Caco-2 (cell line): ENCODE data around the gene LEMD2. TPM values are rescaled to one million over a fixed set of nuclear protein-coding genes. Genes with fewer than 3 reads are reported as not detected.

Source experiments
- BruUV-seq: library from RNA; stranded (reverse); fragments of 400-500 nt; replicated peaks from 2 replicates; lab custom pipeline; 2021; lab: Mats Ljungman, UMichigan
- CTCF ChIA-PET: fragments of 300-600 bp; sonication (Branson Sonifier 250); formaldehyde crosslinking; loops from one replicate; lab custom pipeline; 2022; ENCODE audit warnings: antibody characterized with exemption; lab: Charles Lee
- POLR2A ChIA-PET: fragments of 300-600 bp; sonication (Branson Sonifier 250); formaldehyde crosslinking; loops from one replicate; lab custom pipeline; 2022; ENCODE audit warnings: antibody characterized with exemption; lab: Charles Lee
- DNase-seq, 2 experiments: peaks; one replicate each; pipeline versions ENCODE4 v3.0.0 to v3.0.0-alpha.2; 2020 to 2022
- H3K27me3 ChIP-seq: replicated peaks from 2 replicates; pipeline ENCODE4 v1.6.0; 2011; ENCODE audit warnings: low read length; ENCODE audit not compliant: control insufficient read depth, insufficient read depth
- H3K36me3 ChIP-seq: 2 replicates; pipeline ENCODE4 v1.5.1; 2011; ENCODE audit warnings: low read length; ENCODE audit not compliant: control insufficient read depth, insufficient read depth
- H3K4me1 ChIP-seq: fragments of 250-450 bp; sonication (Bioruptor Pico); 2 replicates; pipeline ENCODE4 v1.5.1; 2020; ENCODE audit warnings: mild to moderate bottlenecking
- H3K4me3 ChIP-seq: 2 replicates; pipeline ENCODE4 v1.5.1; 2011; ENCODE audit warnings: low read depth, mild to moderate bottlenecking, control low read depth, low read length
- H3K9me3 ChIP-seq: fragments of 250-450 bp; sonication (Bioruptor Pico); 2 replicates; pipeline ENCODE4 v1.5.1; 2020; ENCODE audit warnings: mild to moderate bottlenecking, moderate library complexity
- H3K27ac Mint-ChIP-seq: one replicate; pipeline ENCODE4 v1.8.0; 2022; ENCODE audit warnings: mixed read lengths; ENCODE audit not compliant: unreplicated experiment
- H3K27me3 Mint-ChIP-seq: one replicate; pipeline ENCODE4 v1.8.0; 2022; ENCODE audit warnings: mixed read lengths; ENCODE audit not compliant: insufficient read depth, unreplicated experiment
- H3K36me3 Mint-ChIP-seq: one replicate; pipeline ENCODE4 v1.8.0; 2022; ENCODE audit warnings: mild to moderate bottlenecking, mixed read lengths; ENCODE audit not compliant: insufficient read depth, unreplicated experiment
- H3K4me1 Mint-ChIP-seq: one replicate; pipeline ENCODE4 v1.8.0; 2022; ENCODE audit warnings: low read depth, mixed read lengths; ENCODE audit not compliant: unreplicated experiment
- H3K4me3 Mint-ChIP-seq: one replicate; pipeline ENCODE4 v1.8.0; 2022; ENCODE audit warnings: mild to moderate bottlenecking, moderate library complexity, mixed read lengths; ENCODE audit not compliant: unreplicated experiment
- H3K9me3 Mint-ChIP-seq: one replicate; pipeline ENCODE4 v1.8.0; 2022; ENCODE audit warnings: mixed read lengths; ENCODE audit not compliant: unreplicated experiment
- intact Hi-C: fragments of 100-400 bp; cut with micrococcal nuclease; formaldehyde crosslinking; loops from one replicate; pipeline ENCODE4 v1.10.0; 2022; ENCODE audit not compliant: unreplicated experiment
- total RNA-seq: library from RNA; stranded (reverse); gene quantifications from 2 replicates; pipeline ENCODE4 v1.2.3, GENCODE V29; 2022
- TF ChIP-seq, protein P1 (sequence below), 2 experiments: fragments of 200-600 bp in 1 of 2; IDR thresholded peaks; 1 replicate in 1 of 2; 2 replicates in 1 of 2; pipeline versions ENCODE4 v1.5.1 to v1.8.0; 2011 to 2022; ENCODE audit warnings: antibody characterized with exemption in 1 of 2, control low read depth in 1 of 2, inconsistent platforms in 1 of 2, low read depth in 1 of 2, low read length in 1 of 2, mild to moderate bottlenecking in 1 of 2, moderate library complexity in 1 of 2; ENCODE audit not compliant: insufficient read depth in 1 of 2, severe bottlenecking in 1 of 2, unreplicated experiment in 1 of 2

The LEMD2 gene
- total RNA-seq, 1 experiment from 2014 or later, result 53.2 TPM

DNA sequence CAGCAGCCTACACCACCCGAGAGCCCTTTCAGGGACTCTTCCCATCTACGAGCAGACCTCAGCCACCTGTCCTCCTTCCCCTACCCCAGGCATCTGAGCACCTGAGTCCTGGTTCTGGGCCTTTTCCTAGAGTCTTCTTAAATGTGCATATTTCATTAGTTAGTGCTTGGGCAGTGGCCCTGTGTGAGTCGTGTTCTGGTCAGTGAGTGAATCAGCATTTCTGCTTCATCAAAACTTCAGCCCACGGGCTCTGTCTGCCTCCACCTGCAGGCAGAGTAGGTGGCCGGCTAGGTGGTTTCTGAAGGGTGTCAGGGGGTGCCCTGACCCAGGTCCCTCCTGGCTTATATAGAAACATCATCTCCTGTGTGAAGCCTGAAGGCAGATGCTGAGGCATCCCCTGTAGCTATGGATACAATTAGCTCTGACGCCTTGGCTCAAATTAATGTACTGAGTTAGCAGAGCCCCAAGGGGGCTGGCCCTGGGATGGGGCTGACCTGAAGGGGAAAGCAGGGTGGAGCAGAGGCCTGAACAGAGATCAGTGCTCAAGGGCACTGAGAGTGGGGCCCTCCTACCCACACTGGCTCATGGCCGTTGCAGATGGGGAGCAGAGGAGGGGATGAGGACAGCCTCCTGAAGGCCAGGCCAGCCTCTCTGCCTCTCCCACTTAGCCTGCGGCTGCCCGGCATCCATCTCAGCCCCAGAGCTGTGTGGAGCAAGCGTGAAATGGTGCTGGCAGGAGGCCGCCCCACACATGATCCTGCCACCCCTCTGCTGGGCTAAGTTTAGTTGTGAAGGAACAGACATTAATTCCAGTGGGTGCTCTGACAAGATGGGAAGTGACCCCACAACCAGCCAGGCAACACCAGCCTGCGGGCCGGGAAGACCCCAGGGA lies 55.9 kb downstream of the LEMD2 start:
- TF ChIP-seq, protein P1, sequence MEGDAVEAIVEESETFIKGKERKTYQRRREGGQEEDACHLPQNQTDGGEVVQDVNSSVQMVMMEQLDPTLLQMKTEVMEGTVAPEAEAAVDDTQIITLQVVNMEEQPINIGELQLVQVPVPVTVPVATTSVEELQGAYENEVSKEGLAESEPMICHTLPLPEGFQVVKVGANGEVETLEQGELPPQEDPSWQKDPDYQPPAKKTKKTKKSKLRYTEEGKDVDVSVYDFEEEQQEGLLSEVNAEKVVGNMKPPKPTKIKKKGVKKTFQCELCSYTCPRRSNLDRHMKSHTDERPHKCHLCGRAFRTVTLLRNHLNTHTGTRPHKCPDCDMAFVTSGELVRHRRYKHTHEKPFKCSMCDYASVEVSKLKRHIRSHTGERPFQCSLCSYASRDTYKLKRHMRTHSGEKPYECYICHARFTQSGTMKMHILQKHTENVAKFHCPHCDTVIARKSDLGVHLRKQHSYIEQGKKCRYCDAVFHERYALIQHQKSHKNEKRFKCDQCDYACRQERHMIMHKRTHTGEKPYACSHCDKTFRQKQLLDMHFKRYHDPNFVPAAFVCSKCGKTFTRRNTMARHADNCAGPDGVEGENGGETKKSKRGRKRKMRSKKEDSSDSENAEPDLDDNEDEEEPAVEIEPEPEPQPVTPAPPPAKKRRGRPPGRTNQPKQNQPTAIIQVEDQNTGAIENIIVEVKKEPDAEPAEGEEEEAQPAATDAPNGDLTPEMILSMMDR (IDR thresholded peaks at IDR 0.05; ENCODE audit: insufficient read depth in 1 of 2, low read depth in 1 of 2, low read length in 1 of 2, severe bottlenecking in 1 of 2, unreplicated experiment in 1 of 2), result no peak
- BruUV-seq, result no TSS peak
- Histone ChIP-seq H3K36me3 (no peaks in the 10 kb centered on the region), H3K9me3 (no peaks in the 10 kb centered on the region), H3K4me3 (no peak overlapping the region), H3K27me3 (no peaks in the 10 kb centered on the region), H3K4me1 (no peaks in the 10 kb centered on the region)
- no peaks in the 10 kb centered on the region for H3K27me3 Mint-ChIP-seq
- no peaks in the 10 kb centered on the region for H3K4me1 Mint-ChIP-seq
- ChIA-PET CTCF (no interaction called here), POLR2A (no interaction called here)
- no peak overlapping the region for H3K27ac Mint-ChIP-seq
- DNase-seq, result no peak
- no peak overlapping the region for H3K4me3 Mint-ChIP-seq
- intact Hi-C loops, result no loop called here
- no peaks in the 10 kb centered on the region for H3K9me3 Mint-ChIP-seq
- no peaks in the 10 kb centered on the region for H3K36me3 Mint-ChIP-seq

DNA sequence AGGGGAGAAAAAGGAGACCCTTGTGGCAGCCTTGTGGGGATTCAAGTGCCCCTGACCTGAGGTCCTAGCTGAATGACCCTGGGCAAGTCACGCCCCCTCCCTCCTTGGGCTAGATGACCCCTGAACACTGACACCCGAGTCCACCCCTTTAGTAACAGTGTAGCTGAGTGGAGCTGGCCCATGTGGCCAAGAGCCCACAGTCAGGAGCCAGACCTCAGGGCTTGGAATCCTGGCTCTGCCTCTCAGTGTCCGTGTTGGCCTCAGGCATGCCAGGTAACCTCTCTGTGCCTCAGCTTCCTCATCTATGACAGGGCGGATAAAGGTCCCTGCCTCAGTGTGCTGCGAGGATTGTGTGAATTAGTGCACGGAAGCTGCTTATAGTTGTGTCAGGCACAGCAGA lies 56.5 kb downstream of the LEMD2 start:
- Mint-ChIP-seq H3K4me1 (no peaks in the 10 kb centered on the region), H3K27me3 (no peaks in the 10 kb centered on the region), H3K36me3 (no peaks in the 10 kb centered on the region), H3K4me3 (no peak overlapping the region), H3K27ac (no peak overlapping the region), H3K9me3 (no peaks in the 10 kb centered on the region)
- no TSS peak for BruUV-seq
- POLR2A ChIA-PET, result no interaction called here
- H3K4me1 ChIP-seq, result no peaks in the 10 kb centered on the region
- DNase-seq, result no peak
- CTCF ChIA-PET, result interaction anchor here (1.4 kb wide), 1 partner anchor 21 kb away, joined by 5 read pairs; the partner anchor contains the start of gene UQCC2
- intact Hi-C loops, result no loop called here
- H3K9me3 ChIP-seq, result no peaks in the 10 kb centered on the region
- H3K36me3 ChIP-seq, result no peaks in the 10 kb centered on the region
- no peaks in the 10 kb centered on the region for H3K27me3 ChIP-seq
- TF ChIP-seq, protein P1 (IDR thresholded peaks at IDR 0.05; ENCODE audit: insufficient read depth in 1 of 2, low read depth in 1 of 2, low read length in 1 of 2, severe bottlenecking in 1 of 2, unreplicated experiment in 1 of 2), result no peak
- H3K4me3 ChIP-seq, result no peak overlapping the region

DNA sequence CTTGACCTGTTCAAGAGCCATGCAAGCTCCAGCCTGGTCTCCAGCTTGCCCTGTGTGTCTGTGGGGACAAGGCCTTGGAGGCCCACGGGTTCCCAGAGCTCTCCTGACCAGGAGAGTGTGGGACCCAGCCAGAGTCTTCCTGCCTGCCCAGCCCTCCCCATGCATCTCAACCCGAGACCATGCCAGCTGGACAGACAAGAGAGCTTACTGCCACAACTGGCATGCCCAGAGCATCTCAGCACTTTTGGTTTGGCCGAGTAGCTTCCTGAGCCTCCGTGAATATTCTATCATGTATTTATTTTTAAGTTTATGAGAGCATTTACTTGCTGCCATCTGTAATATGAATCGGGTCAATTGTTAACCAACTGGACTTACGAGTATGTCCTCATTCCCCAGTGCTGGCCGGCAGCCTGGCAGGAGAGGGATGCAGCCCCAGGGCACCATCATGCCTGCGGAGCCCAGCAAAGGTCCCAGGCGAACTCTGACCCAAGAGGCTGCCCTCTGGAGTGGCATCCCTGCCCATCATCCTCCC lies 57.1 kb downstream of the LEMD2 start:
- Mint-ChIP-seq H3K9me3 (no peaks in the 10 kb centered on the region), H3K36me3 (no peaks in the 10 kb centered on the region), H3K4me1 (no peaks in the 10 kb centered on the region), H3K4me3 (no peak overlapping the region), H3K27ac (peak overlapping the region; percentile 29), H3K27me3 (no peaks in the 10 kb centered on the region)
- H3K36me3 ChIP-seq, result no peaks in the 10 kb centered on the region
- no peaks in the 10 kb centered on the region for H3K4me1 ChIP-seq
- DNase-seq, result no peak
- H3K27me3 ChIP-seq, result no peaks in the 10 kb centered on the region
- no peaks in the 10 kb centered on the region for H3K9me3 ChIP-seq
- H3K4me3 ChIP-seq, result no peak overlapping the region
- ChIA-PET POLR2A (no interaction called here), CTCF (interaction anchor here (0.7 to 1.4 kb wide), 2 partner anchors 21 to 376 kb away, joined by 4 to 5 read pairs; partner anchors contain the start of gene UQCC2)
- intact Hi-C loops, result no loop called here
- no TSS peak for BruUV-seq
- TF ChIP-seq, protein P1 (IDR thresholded peaks at IDR 0.05; ENCODE audit: insufficient read depth in 1 of 2, low read depth in 1 of 2, low read length in 1 of 2, severe bottlenecking in 1 of 2, unreplicated experiment in 1 of 2), result no peak
